22Rv1 (cell line): ENCODE measurements around the gene UBE2D3.
"Not testable (repeated sequence)": the region's sequence is repeated elsewhere in the genome, so short reads cannot be mapped to it uniquely, and the experiment has no call there.

Source experiments
- H3K27ac ChIP-seq: fragments of 450-650 bp; 2 replicates; pipeline ENCODE4 v1.5.1; 2017
- CTCF ChIP-seq: fragments of 450-650 bp; IDR thresholded peaks from 2 replicates; pipeline ENCODE4 v1.5.1; 2017; ENCODE audit warnings: mild to moderate bottlenecking
- ZFX ChIP-seq: fragments of 450-650 bp; IDR thresholded peaks from 2 replicates; pipeline ENCODE4 v1.6.1; 2017; ENCODE audit warnings: antibody characterized with exemption, borderline replicate concordance

Gene UBE2D3

GRCh38 chr4:102819588-102820365, 7.6 kb downstream of the UBE2D3 start:
- no peak overlapping the region for H3K27ac ChIP-seq
- TF ChIP-seq CTCF (no peak), ZFX (no peak)

- not testable (repeated sequence) for H3K27ac ChIP-seq
Observed at GRCh38 chr4:102819100-102819499, 8.3 kb downstream of the UBE2D3 start.

GRCh38 chr4:102817613-102818268, 9.6 kb downstream of the UBE2D3 start:
- no peak overlapping the region for H3K27ac ChIP-seq
- no peak for TF ChIP-seq ZFX
- TF ChIP-seq CTCF, result no peak

GRCh38 chr4:102817021-102817605, 10.2 kb downstream of the UBE2D3 start:
- H3K27ac ChIP-seq, result no peak overlapping the region
- TF ChIP-seq ZFX, result no peak
- TF ChIP-seq CTCF, result no peak

GRCh38 chr4:102815981-102816380, 11.4 kb downstream of the UBE2D3 start:
- H3K27ac ChIP-seq, result no peak overlapping the region
- TF ChIP-seq CTCF, result no peak
- TF ChIP-seq ZFX, result no peak

GRCh38 chr4:102809691-102810090, 17.7 kb downstream of the UBE2D3 start:
- no peak overlapping the region for H3K27ac ChIP-seq
- no peak for TF ChIP-seq CTCF
- no peak for TF ChIP-seq ZFX

- H3K27ac ChIP-seq, result no peak overlapping the region
- TF ChIP-seq ZFX, result no peak
- TF ChIP-seq CTCF, result no peak
Observed at GRCh38 chr4:102809190-102809589, 18.2 kb downstream of the UBE2D3 start.
